ENCODE data around the gene OR56B1.
"Not testable (repeated sequence)": the region's sequence is repeated elsewhere in the genome, so short reads cannot be mapped to it uniquely, and the experiment has no call there.

The OR56B1 gene, protein sequence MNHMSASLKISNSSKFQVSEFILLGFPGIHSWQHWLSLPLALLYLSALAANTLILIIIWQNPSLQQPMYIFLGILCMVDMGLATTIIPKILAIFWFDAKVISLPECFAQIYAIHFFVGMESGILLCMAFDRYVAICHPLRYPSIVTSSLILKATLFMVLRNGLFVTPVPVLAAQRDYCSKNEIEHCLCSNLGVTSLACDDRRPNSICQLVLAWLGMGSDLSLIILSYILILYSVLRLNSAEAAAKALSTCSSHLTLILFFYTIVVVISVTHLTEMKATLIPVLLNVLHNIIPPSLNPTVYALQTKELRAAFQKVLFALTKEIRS

DNA sequence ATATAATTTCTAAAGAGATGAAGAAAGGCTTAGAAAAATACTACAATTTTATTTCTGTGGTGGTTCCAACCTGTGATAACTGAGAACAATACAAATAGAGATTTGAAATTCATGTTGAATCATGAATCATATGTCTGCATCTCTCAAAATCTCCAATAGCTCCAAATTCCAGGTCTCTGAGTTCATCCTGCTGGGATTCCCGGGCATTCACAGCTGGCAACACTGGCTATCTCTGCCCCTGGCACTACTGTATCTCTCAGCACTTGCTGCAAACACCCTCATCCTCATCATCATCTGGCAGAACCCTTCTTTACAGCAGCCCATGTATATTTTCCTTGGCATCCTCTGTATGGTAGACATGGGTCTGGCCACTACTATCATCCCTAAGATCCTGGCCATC is at the start of gene OR56B1:
TSS of gene OR56B1 (plus strand) at position 53 of the 400 bp plus-strand sequence. CDS start at position 122, 69 bp downstream.
- TF ChIP-seq, protein P1, sequence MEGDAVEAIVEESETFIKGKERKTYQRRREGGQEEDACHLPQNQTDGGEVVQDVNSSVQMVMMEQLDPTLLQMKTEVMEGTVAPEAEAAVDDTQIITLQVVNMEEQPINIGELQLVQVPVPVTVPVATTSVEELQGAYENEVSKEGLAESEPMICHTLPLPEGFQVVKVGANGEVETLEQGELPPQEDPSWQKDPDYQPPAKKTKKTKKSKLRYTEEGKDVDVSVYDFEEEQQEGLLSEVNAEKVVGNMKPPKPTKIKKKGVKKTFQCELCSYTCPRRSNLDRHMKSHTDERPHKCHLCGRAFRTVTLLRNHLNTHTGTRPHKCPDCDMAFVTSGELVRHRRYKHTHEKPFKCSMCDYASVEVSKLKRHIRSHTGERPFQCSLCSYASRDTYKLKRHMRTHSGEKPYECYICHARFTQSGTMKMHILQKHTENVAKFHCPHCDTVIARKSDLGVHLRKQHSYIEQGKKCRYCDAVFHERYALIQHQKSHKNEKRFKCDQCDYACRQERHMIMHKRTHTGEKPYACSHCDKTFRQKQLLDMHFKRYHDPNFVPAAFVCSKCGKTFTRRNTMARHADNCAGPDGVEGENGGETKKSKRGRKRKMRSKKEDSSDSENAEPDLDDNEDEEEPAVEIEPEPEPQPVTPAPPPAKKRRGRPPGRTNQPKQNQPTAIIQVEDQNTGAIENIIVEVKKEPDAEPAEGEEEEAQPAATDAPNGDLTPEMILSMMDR (conservative IDR thresholded peaks at IDR 0.05; ENCODE audit: low read depth, low read length), result no peak
- DNase-seq (ENCODE audit: low read depth), result no peak
- no peak within 1 kb of the TSS for H3K4me3 ChIP-seq (ENCODE audit: low read length)

DNA sequence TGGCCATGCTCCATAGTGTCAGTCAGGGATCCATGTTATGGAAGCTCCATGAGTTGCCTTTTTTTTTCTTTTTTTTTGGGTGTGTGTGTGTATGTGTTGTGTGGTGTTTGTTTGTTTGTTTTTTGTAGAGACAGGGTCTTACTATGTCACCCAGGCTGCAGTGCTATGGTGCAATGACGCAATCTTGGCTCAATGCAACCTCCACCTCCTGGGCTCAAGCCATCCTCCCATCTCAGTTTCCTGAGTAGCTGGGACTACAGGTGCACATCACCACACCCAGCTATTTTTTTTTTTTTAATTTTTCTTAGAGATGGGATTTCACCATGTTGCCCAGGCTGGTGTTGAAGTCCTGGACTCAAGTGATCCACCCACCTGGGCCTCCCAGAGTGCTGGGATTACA is 47.8 kb upstream of the OR56B1 start:
- H3K4me3 ChIP-seq (ENCODE audit: low read length), result no peak overlapping the region
- DNase-seq (ENCODE audit: low read depth), result no peak
- TF ChIP-seq, protein P1 (conservative IDR thresholded peaks at IDR 0.05; ENCODE audit: low read depth, low read length), result no peak

DNA sequence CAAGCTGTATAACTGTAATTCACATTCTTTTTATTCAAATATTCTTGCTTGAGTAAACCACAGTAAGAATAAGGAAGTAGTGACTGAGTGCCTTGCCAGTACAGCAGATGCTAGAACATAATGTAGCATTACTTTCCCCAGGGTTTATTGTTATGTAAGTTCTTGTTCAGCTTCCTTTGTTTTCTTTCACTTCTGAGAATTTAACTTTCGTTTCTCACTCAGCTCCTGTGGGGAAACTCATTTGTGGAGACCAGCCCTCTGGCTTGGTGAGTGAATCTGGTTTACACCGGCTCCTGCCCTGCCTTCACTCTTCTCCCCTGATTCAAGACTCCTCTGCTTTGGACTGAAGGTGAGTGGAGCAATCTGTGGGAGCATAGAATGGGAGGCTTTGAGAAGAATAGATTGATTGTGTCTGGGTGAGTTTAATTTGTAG is 46.7 kb upstream of the OR56B1 start, which contains the start of gene TRIM22:
TSS of gene TRIM22 (plus strand) at position 240 of the 433 bp plus-strand sequence. CDS start 6,443 bp downstream, outside the sequence.
- H3K4me3 ChIP-seq (ENCODE audit: low read length), result peak within 1 kb of the TSS; percentile 53
- TF ChIP-seq, protein P1 (conservative IDR thresholded peaks at IDR 0.05; ENCODE audit: low read depth, low read length), result no peak

DNA sequence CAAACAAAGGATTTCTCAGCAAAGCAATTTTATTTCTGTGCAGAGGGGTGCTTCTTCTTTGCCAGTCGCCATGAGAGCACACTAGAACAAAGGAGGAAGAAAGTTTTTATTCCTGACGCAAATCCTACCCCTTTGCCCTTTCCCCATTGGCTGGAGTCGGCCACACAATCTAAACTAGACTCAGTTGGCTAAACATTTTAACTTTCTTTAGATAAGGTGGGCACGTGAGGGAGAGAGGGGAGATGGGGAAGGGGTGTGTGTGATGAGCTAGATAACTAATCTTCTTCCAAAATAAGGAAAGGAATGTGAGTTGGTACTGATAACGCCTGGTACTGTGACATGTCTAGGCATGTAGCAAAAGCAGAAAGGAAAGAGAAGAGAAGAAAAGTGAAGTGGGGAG is 46.0 kb upstream of the OR56B1 start:
- no peak for DNase-seq (ENCODE audit: low read depth)
- H3K4me3 ChIP-seq (ENCODE audit: low read length), result peak overlapping the region; percentile 53
- TF ChIP-seq, protein P1 (conservative IDR thresholded peaks at IDR 0.05; ENCODE audit: low read depth, low read length), result no peak

More for the DNA sequence above, 46.7 kb upstream of the OR56B1 start, which contains the start of gene TRIM22:
- peak; percentile 28 for DNase-seq (ENCODE audit: low read depth)

DNA sequence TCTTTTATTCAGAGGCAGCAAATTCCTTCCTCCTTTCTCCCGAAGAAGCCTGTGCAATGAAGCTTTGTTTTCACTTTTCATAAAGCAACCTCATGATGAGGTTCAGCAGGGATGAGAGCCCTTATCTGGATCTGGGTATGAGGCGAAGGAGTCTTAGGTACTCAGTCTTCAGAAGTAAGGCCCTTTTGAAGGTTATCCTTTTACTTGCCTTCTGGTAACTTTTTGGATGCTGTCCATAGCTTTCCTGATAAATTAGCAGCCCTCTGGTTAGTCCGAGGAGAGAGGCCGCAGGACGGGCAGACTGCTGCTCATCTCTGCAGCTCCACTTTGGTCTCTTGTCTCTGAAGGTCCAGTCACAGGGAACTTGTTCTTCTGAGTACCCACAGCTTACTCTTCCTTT is 45.5 kb upstream of the OR56B1 start:
- H3K4me3 ChIP-seq (ENCODE audit: low read length), result peak overlapping the region; percentile 53
- TF ChIP-seq, protein P1 (conservative IDR thresholded peaks at IDR 0.05; ENCODE audit: low read depth, low read length), result no peak
- no peak for DNase-seq (ENCODE audit: low read depth)

DNA sequence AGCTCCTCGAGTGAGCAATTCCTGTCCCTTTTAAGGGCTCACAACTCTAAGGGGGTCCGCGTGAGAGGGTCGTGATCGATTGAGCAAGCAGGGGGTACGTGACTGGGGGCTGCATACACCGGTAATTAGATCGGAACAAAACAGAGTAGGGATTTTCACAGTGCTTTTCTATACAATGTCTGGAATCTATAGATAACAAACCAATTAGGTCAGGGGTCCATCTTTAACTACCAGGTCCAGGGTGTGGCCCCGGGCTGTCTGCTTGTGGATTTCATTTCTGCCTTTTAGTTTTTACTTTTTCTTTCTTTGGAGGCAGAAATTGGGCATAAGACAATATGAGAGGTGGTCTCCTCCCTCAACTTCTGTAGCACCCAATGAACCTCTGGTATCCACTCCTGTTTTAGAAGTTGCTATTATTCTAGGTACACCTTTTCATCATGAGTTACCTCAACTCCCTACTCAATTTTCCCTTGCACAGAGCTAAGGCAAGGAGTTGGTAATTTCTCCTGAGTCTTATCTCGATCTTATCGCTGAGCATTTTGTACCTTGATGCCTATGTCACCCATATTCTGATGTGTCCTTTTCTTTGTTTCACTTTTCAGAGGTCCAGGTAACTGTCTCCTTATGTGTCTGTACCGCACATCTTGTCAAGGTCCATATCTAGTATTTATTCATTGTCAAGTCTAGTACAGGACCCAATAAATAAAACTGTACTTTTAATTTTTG is 44.8 kb upstream of the OR56B1 start:
- DNase-seq (ENCODE audit: low read depth), result not testable (repeated sequence)
- peak overlapping the region; percentile 53 for H3K4me3 ChIP-seq (ENCODE audit: low read length)

DNA sequence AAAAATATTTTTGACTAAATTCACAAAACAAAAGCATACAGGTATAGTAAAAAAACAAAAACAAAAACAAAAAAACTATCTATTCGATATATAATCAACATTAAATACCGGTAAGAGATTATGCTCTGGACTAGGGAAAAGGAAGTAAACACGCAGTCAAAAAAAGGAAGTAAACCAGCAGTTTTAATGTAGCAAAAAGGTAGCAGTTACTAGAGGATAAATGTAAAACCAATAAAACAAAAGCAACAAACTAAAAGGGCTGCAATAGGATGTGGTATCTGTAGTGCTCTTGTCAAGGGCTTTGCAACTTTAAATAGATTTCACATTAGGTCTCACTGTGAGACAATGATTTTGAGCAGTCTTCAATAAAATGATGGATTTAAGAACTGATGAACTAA is 44.3 kb upstream of the OR56B1 start:
- no peak for DNase-seq (ENCODE audit: low read depth)
- TF ChIP-seq, protein P1 (conservative IDR thresholded peaks at IDR 0.05; ENCODE audit: low read depth, low read length), result no peak
- no peak overlapping the region for H3K4me3 ChIP-seq (ENCODE audit: low read length)

Measured in retinal pigment epithelial cell (primary cell).